ENCODE measurements around the gene ZNF620. TPM values are rescaled to one million over a fixed set of nuclear protein-coding genes. Genes with fewer than 3 reads are reported as not detected.

The ZNF620 gene
- polyA plus RNA-seq, 1 donor from 2014 or later = 20.2 TPM

- Histone ChIP-seq H3K79me2 (replicated peaks; ENCODE audit: insufficient read depth, low read length) (peaks cover under 1% of the 10 kb centered on the region), H3K9me3 (ENCODE audit: low read length) (no peaks in the 10 kb centered on the region), H3K27me3 (ENCODE audit: insufficient read depth, low read depth, low read length) (no peaks in the 10 kb centered on the region), H3K4me3 (ENCODE audit: low read length) (no peak overlapping the region), H3K27ac (ENCODE audit: low read length) (no peak overlapping the region), H3F3A (ENCODE audit: insufficient read depth, low read length, poor library complexity, severe bottlenecking) (no peaks in the 10 kb centered on the region), H3K9ac (ENCODE audit: low read length) (no peak overlapping the region), H4K20me1 (ENCODE audit: insufficient read depth) (no peaks in the 10 kb centered on the region), H3K36me3 (ENCODE audit: insufficient read depth, low read length) (peaks cover 4% of the 10 kb centered on the region), H3K9me2 (ENCODE audit: insufficient read depth, low read length) (no peaks in the 10 kb centered on the region), H2AFZ (ENCODE audit: low read depth, low read length) (no peak overlapping the region), H3K4me2 (ENCODE audit: low read length) (no peak overlapping the region)
- TF ChIP-seq RAD21 (conservative IDR thresholded peaks at IDR 0.05) (no peak), POLR2AphosphoS5 (IDR thresholded peaks at IDR 0.05) (no peak), EP300 (conservative IDR thresholded peaks at IDR 0.05; ENCODE audit: poor library complexity, severe bottlenecking) (no peak), TAF1 (IDR thresholded peaks at IDR 0.05; ENCODE audit: low read depth) (no peak), EZH2 (IDR thresholded peaks at IDR 0.05; ENCODE audit: borderline replicate concordance, insufficient read depth, low read length, poor library complexity, severe bottlenecking) (no peak), SMC3 (conservative IDR thresholded peaks at IDR 0.05; ENCODE audit: poor library complexity) (no peak), CTCF (IDR thresholded peaks at IDR 0.05; ENCODE audit: poor library complexity, severe bottlenecking) (no peak), REST (IDR thresholded peaks at IDR 0.05; ENCODE audit: borderline replicate concordance) (no peak), MXI1 (conservative IDR thresholded peaks at IDR 0.05; ENCODE audit: poor library complexity, severe bottlenecking) (no peak)
Observed at GRCh38 chr3:40465111-40465407, 40.8 kb upstream of the ZNF620 start.

- no peaks in the 10 kb centered on the region for H3K27me3 ChIP-seq (ENCODE audit: insufficient read depth, low read depth, low read length)
- no peaks in the 10 kb centered on the region for H3K9me2 ChIP-seq (ENCODE audit: insufficient read depth, low read length)
- no peaks in the 10 kb centered on the region for H3F3A ChIP-seq (ENCODE audit: insufficient read depth, low read length, poor library complexity, severe bottlenecking)
- H3K27ac ChIP-seq (ENCODE audit: low read length) = no peak overlapping the region
- H3K36me3 ChIP-seq (ENCODE audit: insufficient read depth, low read length) = peaks cover 4% of the 10 kb centered on the region
- no peaks in the 10 kb centered on the region for H4K20me1 ChIP-seq (ENCODE audit: insufficient read depth)
- H2AFZ ChIP-seq (ENCODE audit: low read depth, low read length) = no peak overlapping the region
- no peak overlapping the region for H3K4me3 ChIP-seq (ENCODE audit: low read length)
- no peaks in the 10 kb centered on the region for H3K9me3 ChIP-seq (ENCODE audit: low read length)
- H3K79me2 ChIP-seq (replicated peaks; ENCODE audit: insufficient read depth, low read length) = no peaks in the 10 kb centered on the region
- H3K4me2 ChIP-seq (ENCODE audit: low read length) = no peak overlapping the region
- TF ChIP-seq RAD21 (conservative IDR thresholded peaks at IDR 0.05) = no peak
- no peak for TF ChIP-seq EP300 (conservative IDR thresholded peaks at IDR 0.05; ENCODE audit: poor library complexity, severe bottlenecking)
- TF ChIP-seq CTCF (IDR thresholded peaks at IDR 0.05; ENCODE audit: poor library complexity, severe bottlenecking) = no peak
- no peak for TF ChIP-seq REST (IDR thresholded peaks at IDR 0.05; ENCODE audit: borderline replicate concordance)
- no peak for TF ChIP-seq TAF1 (IDR thresholded peaks at IDR 0.05; ENCODE audit: low read depth)
- no peak for TF ChIP-seq POLR2AphosphoS5 (IDR thresholded peaks at IDR 0.05)
- TF ChIP-seq SMC3 (conservative IDR thresholded peaks at IDR 0.05; ENCODE audit: poor library complexity) = no peak
- TF ChIP-seq MXI1 (conservative IDR thresholded peaks at IDR 0.05; ENCODE audit: poor library complexity, severe bottlenecking) = no peak
- no peak for TF ChIP-seq EZH2 (IDR thresholded peaks at IDR 0.05; ENCODE audit: borderline replicate concordance, insufficient read depth, low read length, poor library complexity, severe bottlenecking)
- no peak overlapping the region for H3K9ac ChIP-seq (ENCODE audit: low read length)
Observed at GRCh38 chr3:40465456-40465855, 40.4 kb upstream of the ZNF620 start.

Data from neural cell (in vitro differentiated cells).